ENCODE data around the gene ADAMTSL1.

DNA sequence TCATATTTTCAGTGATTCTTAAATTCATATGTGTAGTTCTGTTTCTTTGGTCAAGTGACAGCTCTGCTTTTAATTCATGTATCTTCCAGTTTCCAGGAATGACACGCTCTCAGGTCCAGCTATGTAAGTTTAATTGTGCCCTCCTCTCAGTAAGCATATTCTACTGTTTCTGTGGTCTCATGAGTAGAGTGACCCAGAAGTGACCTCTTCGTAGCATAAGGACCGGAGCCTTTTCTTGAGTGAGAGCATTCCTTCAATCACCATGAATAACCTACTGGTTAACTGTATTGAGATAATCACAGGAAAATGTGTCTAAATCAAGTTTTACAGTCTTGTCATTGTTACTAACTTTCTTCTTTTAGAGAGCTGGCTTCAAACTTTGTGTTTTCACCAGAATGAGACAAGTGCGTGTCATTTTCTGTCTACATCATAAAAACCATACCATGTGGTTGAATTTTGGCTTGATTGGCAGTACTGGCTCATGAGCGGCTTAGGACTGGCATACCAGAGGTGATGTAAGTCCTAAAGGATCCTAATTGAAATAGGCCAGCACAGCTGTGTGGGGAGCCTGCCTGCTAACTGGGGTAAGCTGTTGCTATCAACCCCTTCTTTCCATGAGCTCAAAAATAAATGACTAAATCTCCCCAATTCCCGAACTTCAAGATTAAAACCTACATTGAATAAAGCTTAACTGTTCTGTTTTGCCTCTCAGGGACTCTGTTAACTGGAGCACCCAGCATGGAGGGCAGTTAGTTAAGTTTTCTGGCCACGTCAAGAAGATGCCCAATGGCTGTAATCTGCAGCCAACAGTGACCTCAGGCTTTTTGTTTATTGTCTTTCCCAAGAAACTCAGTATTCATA, 4.8 kb downstream of the ADAMTSL1 start:
- TF ChIP-seq CTCF (IDR thresholded peaks at IDR 0.05; ENCODE audit: borderline replicate concordance, extremely low read depth, low read length, poor library complexity, severe bottlenecking) (no peak), EZH2 (IDR thresholded peaks at IDR 0.05; ENCODE audit: borderline replicate concordance, low read depth, low read length, severe bottlenecking) (no peak)

Data from DND-41 (cell line).